Endothelial cell of umbilical vein (primary cell): ENCODE data around the gene ABCD3. TPM values are rescaled to one million over a fixed set of nuclear protein-coding genes. Genes with fewer than 3 reads are reported as not detected.

Experiments
- BruUV-seq: library from RNA; stranded (reverse); fragments of 400-500 nt; replicated peaks from 2 replicates; lab custom pipeline; 2021; lab: Mats Ljungman, UMichigan
- CTCF ChIA-PET: fragments of 300-600, 350-600 bp; sonication (Branson Sonifier 250); formaldehyde crosslinking; loops from one replicate; lab custom pipeline; 2021; ENCODE audit warnings: antibody characterized with exemption, inconsistent platforms; lab: Charles Lee
- POLR2A ChIA-PET: fragments of 300-600, 350-600 bp; sonication (Branson Sonifier 250); formaldehyde crosslinking; loops from one replicate; lab custom pipeline; 2021; ENCODE audit warnings: antibody characterized with exemption, inconsistent platforms; lab: Charles Lee
- DNase-seq: peaks from one replicate; pipeline ENCODE4 v3.0.0-alpha.2; 2011; ENCODE audit warnings: low read depth, low spot score
- FAIRE-seq: peaks from 2 replicates; lab custom pipeline; 2011; peaks lifted over from hg19 to GRCh38; lab: Jason Lieb, UNC
- H2AFZ ChIP-seq: 2 replicates; pipeline ENCODE4 v1.6.0; 2012; ENCODE audit warnings: low read depth, low read length, control low read depth, inconsistent platforms
- H3K27ac ChIP-seq: 2 replicates; pipeline ENCODE4 v1.5.1; 2011; ENCODE audit warnings: low read depth, mild to moderate bottlenecking, control low read depth, low read length, moderate library complexity; ENCODE audit not compliant: insufficient read depth
- H3K27me3 ChIP-seq, 2 experiments: 2 replicates each; pipeline versions ENCODE4 v1.6.0 to v1.6.1; 2011; ENCODE audit warnings: low read length in 2 of 2, mixed read lengths in 1 of 2; ENCODE audit not compliant: control insufficient read depth in 2 of 2, insufficient read depth in 2 of 2
- H3K36me3 ChIP-seq, 2 experiments: 2 replicates in 1 of 2; 3 replicates in 1 of 2; pipeline ENCODE4 v1.5.1; 2011; ENCODE audit warnings: low read length in 2 of 2, mild to moderate bottlenecking in 1 of 2, moderate library complexity in 1 of 2; ENCODE audit not compliant: control insufficient read depth in 2 of 2, insufficient read depth in 2 of 2; ENCODE audit errors: extremely low read depth in 1 of 2
- H3K4me1 ChIP-seq: 3 replicates; pipeline ENCODE4 v1.5.1; 2011; ENCODE audit warnings: mild to moderate bottlenecking, low read length; ENCODE audit not compliant: control insufficient read depth, insufficient read depth; ENCODE audit errors: extremely low read depth
- H3K4me2 ChIP-seq: 2 replicates; pipeline ENCODE4 v1.6.1; 2011; ENCODE audit warnings: low read length, control low read depth, mixed read lengths; ENCODE audit not compliant: insufficient read depth
- H3K4me3 ChIP-seq, 3 experiments: fragments of 200-600 bp in 1 of 3; sonication (generic), shearing (Covaris generic) in 1 of 3; replicated peaks in 1 of 3; 2 replicates each; pipeline ENCODE4 v1.5.1; 2011 to 2016; ENCODE audit warnings: control low read depth in 3 of 3, low read length in 3 of 3, mild to moderate bottlenecking in 2 of 3, inconsistent platforms in 1 of 3, low read depth in 1 of 3, moderate library complexity in 1 of 3; ENCODE audit not compliant: insufficient read depth in 1 of 3
- H3K79me2 ChIP-seq: 2 replicates; pipeline ENCODE4 v1.6.0; 2012; ENCODE audit warnings: low read length, inconsistent platforms; ENCODE audit not compliant: control insufficient read depth, insufficient read depth
- H3K9ac ChIP-seq: replicated peaks from 2 replicates; pipeline ENCODE3; 2011; ENCODE audit warnings: low read length, control low read depth; ENCODE audit not compliant: insufficient read depth; ENCODE audit errors: extremely low read depth
- H3K9me1 ChIP-seq: replicated peaks from 3 replicates; pipeline ENCODE4 v1.6.0; 2011; ENCODE audit warnings: mild to moderate bottlenecking, low read length; ENCODE audit not compliant: control insufficient read depth, insufficient read depth; ENCODE audit errors: extremely low read depth
- H3K9me3 ChIP-seq: replicated peaks from 2 replicates; pipeline ENCODE4 v1.5.1; 2012; ENCODE audit warnings: low read length, inconsistent platforms; ENCODE audit not compliant: control insufficient read depth, insufficient read depth
- H4K20me1 ChIP-seq: replicated peaks from 2 replicates; pipeline ENCODE3; 2011; ENCODE audit warnings: mild to moderate bottlenecking, low read length; ENCODE audit not compliant: control insufficient read depth, insufficient read depth; ENCODE audit errors: extremely low read depth
- FOS ChIP-seq: IDR thresholded peaks from 2 replicates; pipeline ENCODE4 v1.6.1; 2011; ENCODE audit warnings: mild to moderate bottlenecking, low read length, moderate library complexity, borderline replicate concordance; ENCODE audit not compliant: insufficient read depth
- JUN ChIP-seq: IDR thresholded peaks from 2 replicates; pipeline ENCODE4 v1.6.1; 2011; ENCODE audit warnings: borderline replicate concordance, low read depth; ENCODE audit not compliant: insufficient read length, insufficient read depth
- dilution Hi-C: fragments of 300-500 bp; cut with MboI; formaldehyde crosslinking; loops from one replicate; pipeline ENCODE4 v1.15.0; 2019; ENCODE audit warnings: low sequenced_read_pairs; ENCODE audit not compliant: extremely low pct_ligation_motif_present
- intact Hi-C: fragments of 100-400 bp; cut with micrococcal nuclease; formaldehyde crosslinking; loops from one replicate; pipeline ENCODE4 v1.10.0; 2022
- polyA plus RNA-seq, 4 experiments: library from polyadenylated mRNA; depleted of rRNA in 3 of 4; stranded (reverse) in 3 of 4; unstranded in 1 of 4; fragments of >200 nt; gene quantifications; 2 replicates each; pipeline versions ENCODE4 v1.2.1 to v1.2.3, GENCODE V29; 2011 to 2012; ENCODE audit warnings: missing spikeins in 1 of 4
- total RNA-seq: library from RNA; stranded (reverse); gene quantifications from 2 replicates; pipeline ENCODE4 v1.2.3, GENCODE V29; 2021
- TF ChIP-seq, protein P1 (sequence below), 2 donors: IDR thresholded peaks; 1 replicate in 1 of 2; 2 replicates in 1 of 2; pipeline ENCODE4 v1.5.1; 2011; ENCODE audit warnings: low read length in 2 of 2, mild to moderate bottlenecking in 2 of 2, moderate library complexity in 2 of 2, control low read depth in 1 of 2, inconsistent platforms in 1 of 2, low read depth in 1 of 2; ENCODE audit not compliant: insufficient read depth in 1 of 2; ENCODE audit errors: extremely low read depth in 1 of 2

The ABCD3 gene
- total and polyA plus RNA-seq, 2 donors (not counting 3 experiments of a cell fraction or from before 2014, with no cell fraction given): 6.3 to 31.6 TPM

DNA sequence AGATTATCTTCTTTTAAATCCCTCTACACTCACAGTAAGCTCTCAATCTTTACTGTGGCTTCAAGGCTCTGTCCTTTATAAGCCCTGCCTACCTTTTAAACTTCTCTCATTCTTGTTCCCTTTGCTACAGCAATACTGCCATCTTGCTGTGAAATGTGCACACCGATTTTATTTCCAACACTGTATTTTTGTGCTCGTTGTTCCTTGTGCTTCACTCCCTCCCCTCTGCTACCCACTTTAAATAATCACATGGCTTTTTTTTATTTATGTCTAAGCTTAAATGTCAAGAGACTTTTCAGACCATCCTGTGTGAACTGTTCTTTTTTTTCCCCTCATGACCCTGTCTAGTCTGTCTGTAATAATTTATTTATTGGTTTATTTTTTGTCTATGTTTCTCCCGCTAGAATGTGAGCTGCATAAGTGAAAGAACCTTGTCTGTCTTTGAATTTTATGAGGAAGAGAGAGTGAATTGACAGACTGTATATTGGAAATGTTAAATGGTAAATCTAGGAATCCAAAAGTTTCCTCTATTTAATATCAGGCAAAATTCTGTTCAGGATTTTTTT lies 45.7 kb downstream of the ABCD3 start:
- intact Hi-C loops: loop anchor here (1.0 to 5.0 kb wide), 3 partner anchors 112 to 437 kb away; no protein-coding TSS in a partner anchor
- Histone ChIP-seq H3K36me3 (no peaks in the 10 kb centered on the region), H3K4me2 (no peak overlapping the region), H3K27me3 (no peaks in the 10 kb centered on the region), H3K4me1 (no peaks in the 10 kb centered on the region), H4K20me1 (no peaks in the 10 kb centered on the region), H3K9ac (no peak overlapping the region), H2AFZ (no peak overlapping the region), H3K79me2 (no peaks in the 10 kb centered on the region), H3K27ac (no peak overlapping the region), H3K9me1 (no peaks in the 10 kb centered on the region), H3K4me3 (no peak overlapping the region), H3K9me3 (no peaks in the 10 kb centered on the region)
- BruUV-seq: no TSS peak
- FAIRE-seq (no peak), DNase-seq (peak; percentile 74)
- dilution Hi-C loops: no loop called here
- ChIA-PET CTCF (interaction anchor here (0.6 to 4.5 kb wide), 16 partner anchors 11 to 581 kb away, joined by 3 to 57 read pairs (median 4); no protein-coding TSS in a partner anchor), POLR2A (no interaction called here)
- TF ChIP-seq, protein P1, sequence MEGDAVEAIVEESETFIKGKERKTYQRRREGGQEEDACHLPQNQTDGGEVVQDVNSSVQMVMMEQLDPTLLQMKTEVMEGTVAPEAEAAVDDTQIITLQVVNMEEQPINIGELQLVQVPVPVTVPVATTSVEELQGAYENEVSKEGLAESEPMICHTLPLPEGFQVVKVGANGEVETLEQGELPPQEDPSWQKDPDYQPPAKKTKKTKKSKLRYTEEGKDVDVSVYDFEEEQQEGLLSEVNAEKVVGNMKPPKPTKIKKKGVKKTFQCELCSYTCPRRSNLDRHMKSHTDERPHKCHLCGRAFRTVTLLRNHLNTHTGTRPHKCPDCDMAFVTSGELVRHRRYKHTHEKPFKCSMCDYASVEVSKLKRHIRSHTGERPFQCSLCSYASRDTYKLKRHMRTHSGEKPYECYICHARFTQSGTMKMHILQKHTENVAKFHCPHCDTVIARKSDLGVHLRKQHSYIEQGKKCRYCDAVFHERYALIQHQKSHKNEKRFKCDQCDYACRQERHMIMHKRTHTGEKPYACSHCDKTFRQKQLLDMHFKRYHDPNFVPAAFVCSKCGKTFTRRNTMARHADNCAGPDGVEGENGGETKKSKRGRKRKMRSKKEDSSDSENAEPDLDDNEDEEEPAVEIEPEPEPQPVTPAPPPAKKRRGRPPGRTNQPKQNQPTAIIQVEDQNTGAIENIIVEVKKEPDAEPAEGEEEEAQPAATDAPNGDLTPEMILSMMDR (IDR thresholded peaks at IDR 0.05; ENCODE audit: extremely low read depth in 1 of 2, insufficient read depth in 1 of 2, low read depth in 1 of 2, low read length in 2 of 2): peak in 1 of 2 donors; percentile 47
- TF ChIP-seq FOS: no peak

DNA sequence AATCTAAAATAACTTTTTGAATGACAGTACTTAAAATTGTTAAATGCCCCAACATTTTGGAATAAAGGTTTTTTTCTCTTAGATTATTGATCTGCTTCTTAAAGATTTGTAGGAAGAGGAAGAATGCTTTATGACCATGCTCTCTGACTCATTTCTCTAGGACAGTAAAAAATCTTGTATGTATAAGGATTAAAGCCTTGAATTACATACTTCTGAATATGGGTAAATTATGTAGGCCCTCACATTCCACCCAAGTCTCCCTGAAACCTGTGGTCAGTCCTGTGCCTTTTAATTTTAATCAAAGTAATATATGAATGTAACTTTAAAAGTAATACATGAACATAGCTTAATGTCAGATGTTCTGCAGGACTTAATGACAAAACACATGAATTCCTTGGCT lies 50.5 kb downstream of the ABCD3 start:
- CTCF ChIA-PET: interaction anchor here (0.7 to 1.2 kb wide), 2 partner anchors 13 to 133 kb away, joined by 4 read pairs; no protein-coding TSS in a partner anchor
- H3K4me3 ChIP-seq: no peak overlapping the region
- FAIRE-seq (no peak), DNase-seq (no peak)
- TF ChIP-seq JUN: no peak
- intact Hi-C loops: no loop called here
- POLR2A ChIA-PET: no interaction called here
- H3K9ac ChIP-seq: no peak overlapping the region
- no peak overlapping the region for H3K27ac ChIP-seq
- no peaks in the 10 kb centered on the region for H4K20me1 ChIP-seq
- no peak overlapping the region for H2AFZ ChIP-seq
- H3K27me3 ChIP-seq: no peaks in the 10 kb centered on the region
- H3K9me3 ChIP-seq: no peaks in the 10 kb centered on the region
- H3K36me3 ChIP-seq: peaks cover 0 to 2% of the 10 kb centered on the region in 2 experiments
- no peaks in the 10 kb centered on the region for H3K4me1 ChIP-seq
- no peaks in the 10 kb centered on the region for H3K9me1 ChIP-seq
- BruUV-seq: no TSS peak
- H3K79me2 ChIP-seq: no peaks in the 10 kb centered on the region
- H3K4me2 ChIP-seq: no peak overlapping the region
- dilution Hi-C loops: no loop called here
